ENCODE data around the gene CRIP2. TPM values are rescaled to one million over a fixed set of nuclear protein-coding genes. Genes with fewer than 3 reads are reported as not detected.

Gene CRIP2
- total RNA-seq, 3 donors from 2014 or later: 46.2 to 146 (median 92.1) TPM

- Histone ChIP-seq H3K36me3 (no peaks in the 10 kb centered on the region), H3K4me1 (no peaks in the 10 kb centered on the region), H3K27me3 (no peaks in the 10 kb centered on the region), H3K9me3 (no peaks in the 10 kb centered on the region), H3K27ac (no peak overlapping the region), H3K4me3 (no peak overlapping the region)
- TF ChIP-seq POLR2A (IDR thresholded peaks at IDR 0.05) (no peak), CTCF (IDR thresholded peaks at IDR 0.05) (no peak), POLR2AphosphoS5 (IDR thresholded peaks at IDR 0.05) (no peak)
- intact Hi-C loops (cut with DNase I; ENCODE audit: low total_unique reads): no loop called here
- no peak for DNase-seq (ENCODE audit: low spot score in 2 of 2)
Measured at GRCh38 chr14:105517096-105517495, 42.5 kb downstream of the CRIP2 start.

- no peaks in the 10 kb centered on the region for H3K9me3 ChIP-seq
- H3K4me1 ChIP-seq: no peaks in the 10 kb centered on the region
- no peak overlapping the region for H3K27ac ChIP-seq
- H3K4me3 ChIP-seq: no peak overlapping the region
- intact Hi-C loops (cut with DNase I; ENCODE audit: low total_unique reads): no loop called here
- TF ChIP-seq POLR2A (IDR thresholded peaks at IDR 0.05): no peak
- no peak for TF ChIP-seq CTCF (IDR thresholded peaks at IDR 0.05)
- TF ChIP-seq POLR2AphosphoS5 (IDR thresholded peaks at IDR 0.05): no peak
- no peaks in the 10 kb centered on the region for H3K27me3 ChIP-seq
- DNase-seq (ENCODE audit: low spot score in 2 of 2): no peak
- no peaks in the 10 kb centered on the region for H3K36me3 ChIP-seq
Measured at GRCh38 chr14:105519946-105520698, 45.5 kb downstream of the CRIP2 start.

GRCh38 chr14:105525326-105525725 lies 50.7 kb downstream of the CRIP2 start:
- no peaks in the 10 kb centered on the region for H3K36me3 ChIP-seq
- no peak overlapping the region for H3K4me3 ChIP-seq
- intact Hi-C loops (cut with DNase I; ENCODE audit: low total_unique reads): no loop called here
- peak overlapping the region; percentile 74 to 88 for H3K27ac ChIP-seq
- peaks cover 4 to 24% of the 10 kb centered on the region in 2 donors for H3K4me1 ChIP-seq
- peaks cover 0 to 3% of the 10 kb centered on the region in 2 donors for H3K27me3 ChIP-seq
- TF ChIP-seq POLR2A (IDR thresholded peaks at IDR 0.05) (no peak), CTCF (IDR thresholded peaks at IDR 0.05) (no peak), POLR2AphosphoS5 (IDR thresholded peaks at IDR 0.05) (no peak)
- DNase-seq (ENCODE audit: low spot score in 2 of 2): no peak
- H3K9me3 ChIP-seq: no peaks in the 10 kb centered on the region

- peak within 1 kb of the TSS; percentile 74 to 88 for H3K27ac ChIP-seq
- H3K9me3 ChIP-seq: no peaks in the 10 kb centered on the region
- DNase-seq (ENCODE audit: low spot score in 2 of 2): peak in 1 of 2 donors; percentile 36
- peaks cover 0 to 3% of the 10 kb centered on the region in 2 donors for H3K27me3 ChIP-seq
- H3K4me3 ChIP-seq: peak within 1 kb of the TSS; percentile 58 to 79 (median 74)
- H3K4me1 ChIP-seq: peaks cover 4 to 24% of the 10 kb centered on the region in 2 donors
- intact Hi-C loops (cut with DNase I; ENCODE audit: low total_unique reads): no loop called here
- no peaks in the 10 kb centered on the region for H3K36me3 ChIP-seq
- no peak for TF ChIP-seq POLR2A (IDR thresholded peaks at IDR 0.05)
- no peak for TF ChIP-seq POLR2AphosphoS5 (IDR thresholded peaks at IDR 0.05)
- TF ChIP-seq CTCF (IDR thresholded peaks at IDR 0.05): no peak
Measured at GRCh38 chr14:105525861-105526775, 51.5 kb downstream of the CRIP2 start, which contains the start of gene TMEM121. Gene TMEM121, plus strand, starts transcription at chr14:105526583. Its CDS starts 2,252 bp downstream, at chr14:105528835.
